HepG2 (cell line): ENCODE measurements around the gene ZNF677.

Experiments used
- CEBPB ChIP-seq: IDR thresholded peaks from 2 replicates; pipeline ENCODE4 v1.6.1; 2011; ENCODE audit warnings: low read depth, low read length, improper control_type of control experiment, borderline replicate concordance
- ELF4 ChIP-seq: sonication (generic); formaldehyde crosslinking; IDR thresholded peaks from 2 replicates; pipeline ENCODE4 v1.5.0; 2020; ENCODE audit warnings: missing genetic modification reagents, mild to moderate bottlenecking, moderate library complexity, borderline replicate concordance
- EP300 ChIP-seq, 3 experiments: sonication (generic) in 1 of 3; formaldehyde crosslinking in 1 of 3; IDR thresholded peaks; 2 replicates each; pipeline versions ENCODE4 v1.5.1 to v1.6.1; 2011 to 2020; ENCODE audit warnings: low read depth in 2 of 3, low read length in 2 of 3, borderline replicate concordance in 1 of 3, improper control_type of control experiment in 1 of 3, mild to moderate bottlenecking in 1 of 3, missing genetic modification reagents in 1 of 3, moderate library complexity in 1 of 3
- EZH2 ChIP-seq: conservative IDR thresholded peaks from 2 replicates; pipeline ENCODE4 v1.6.1; 2012; ENCODE audit warnings: mild to moderate bottlenecking, low read depth, low read length, moderate library complexity
- NR2F1 ChIP-seq, 2 experiments: fragments of 450-650 bp in 1 of 2; formaldehyde crosslinking in 1 of 2; IDR thresholded peaks; 2 replicates each; pipeline versions ENCODE4 v1.5.0 to v1.6.1; 2016 to 2020; ENCODE audit warnings: mild to moderate bottlenecking in 1 of 2, missing compliant biosample characterization in 1 of 2, missing genetic modification reagents in 1 of 2, moderate library complexity in 1 of 2
- TCF7 ChIP-seq: sonication (generic); IDR thresholded peaks from 2 replicates; pipeline ENCODE4 v1.6.1; 2016; ENCODE audit warnings: antibody characterized with exemption, low read depth
- TRIM22 ChIP-seq: fragments of 450-650 bp; IDR thresholded peaks from 2 replicates; pipeline ENCODE4 v1.6.1; 2017
- ZBTB26 ChIP-seq: IDR thresholded peaks from 2 replicates; pipeline ENCODE4 v1.6.1; 2016; ENCODE audit warnings: missing compliant biosample characterization, missing genetic modification reagents, borderline replicate concordance
- ZZZ3 ChIP-seq: sonication (generic); formaldehyde crosslinking; IDR thresholded peaks from 2 replicates; pipeline ENCODE4 v1.4.0; 2020; ENCODE audit warnings: missing genetic modification reagents, mild to moderate bottlenecking, borderline replicate concordance

- TF ChIP-seq NR2F1 (CRISPR knock-in tag; IDR thresholded peaks at IDR 0.05) (no peak), CEBPB (no peak), ZBTB26 (CRISPR knock-in tag) (no peak), ELF4 (CRISPR knock-in tag) (no peak), TCF7 (no peak), ZZZ3 (CRISPR knock-in tag) (no peak), TRIM22 (no peak), EP300 (IDR thresholded peaks at IDR 0.05; ENCODE audit: low read depth in 2 of 2, low read length in 2 of 2) (no peak), EP300 (CRISPR knock-in tag; IDR thresholded peaks at IDR 0.05; ENCODE audit: borderline replicate concordance) (no peak), EZH2 (no peak)
Observed at GRCh38 chr19:53237114-53237777, 17.4 kb downstream of the ZNF677 start.
